CD4-positive, alpha-beta T cell treated with Interleukin-17A for 1 hour (primary cell): ENCODE data around the gene ATP2B2.

ENCODE experiments used
- DNase-seq: peaks from one replicate; pipeline ENCODE4 v3.0.0-alpha.2; 2020

Gene ATP2B2

GRCh38 chr3:10338591-10339353, 166.6 kb downstream of the ATP2B2 start:
- no peak for DNase-seq

DNA sequence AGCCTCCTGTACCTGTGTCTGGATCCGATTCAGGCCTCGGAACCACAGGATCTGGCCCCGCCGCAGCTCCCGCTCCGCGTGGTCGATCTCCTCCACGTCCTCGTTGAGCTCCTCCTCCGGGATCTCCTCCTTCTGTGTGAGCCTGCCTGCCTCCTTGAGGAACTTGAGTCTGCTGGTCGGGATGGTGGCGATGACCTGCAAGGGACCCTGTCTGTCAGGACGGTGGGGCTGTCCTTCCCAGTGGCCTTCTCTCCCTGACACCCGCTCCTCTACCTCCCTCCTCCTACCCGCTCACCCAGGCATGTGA, 167.3 kb downstream of the ATP2B2 start:
- no peak for DNase-seq

DNA sequence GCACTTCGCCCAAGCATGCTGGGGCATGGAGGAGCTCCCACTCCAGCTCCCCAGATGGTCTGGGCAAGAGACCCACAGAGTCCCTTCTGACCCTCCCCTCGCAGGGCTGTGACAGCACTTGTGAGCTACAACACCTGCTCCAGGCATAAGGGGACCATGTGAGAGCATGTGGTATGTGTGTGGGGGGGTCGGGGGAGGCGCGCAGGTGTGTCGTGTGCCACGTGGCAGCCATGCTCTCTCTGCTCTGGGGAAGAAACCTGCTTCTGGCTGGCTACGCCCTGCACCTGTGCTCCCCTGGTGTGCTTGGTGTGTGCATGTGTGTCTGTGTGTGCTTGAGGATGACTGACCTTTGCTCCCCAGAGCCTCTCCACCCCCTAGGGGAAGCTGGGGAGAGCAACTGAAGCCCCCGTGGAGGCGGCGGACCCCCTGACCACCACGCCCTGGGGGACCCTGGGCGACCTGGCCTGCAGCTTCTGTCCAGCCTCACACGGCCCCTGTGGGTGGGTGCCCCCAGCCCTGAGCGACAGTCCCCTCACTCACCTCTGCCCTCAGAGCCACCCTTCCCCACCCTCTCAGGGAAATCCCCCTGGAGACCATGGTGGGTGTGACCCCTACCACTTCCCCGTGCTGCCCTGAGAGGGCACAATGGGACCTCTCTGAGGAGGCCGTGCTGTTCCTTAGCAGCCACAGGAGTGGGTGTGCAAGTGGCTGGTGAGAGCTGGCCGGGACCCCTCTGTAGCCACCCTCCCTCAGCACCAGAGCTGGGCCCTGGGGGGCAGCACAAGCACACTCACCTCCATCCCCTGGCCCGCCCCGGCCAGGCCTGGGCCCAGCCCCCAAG, 167.8 kb downstream of the ATP2B2 start:
- DNase-seq, result no peak

DNA sequence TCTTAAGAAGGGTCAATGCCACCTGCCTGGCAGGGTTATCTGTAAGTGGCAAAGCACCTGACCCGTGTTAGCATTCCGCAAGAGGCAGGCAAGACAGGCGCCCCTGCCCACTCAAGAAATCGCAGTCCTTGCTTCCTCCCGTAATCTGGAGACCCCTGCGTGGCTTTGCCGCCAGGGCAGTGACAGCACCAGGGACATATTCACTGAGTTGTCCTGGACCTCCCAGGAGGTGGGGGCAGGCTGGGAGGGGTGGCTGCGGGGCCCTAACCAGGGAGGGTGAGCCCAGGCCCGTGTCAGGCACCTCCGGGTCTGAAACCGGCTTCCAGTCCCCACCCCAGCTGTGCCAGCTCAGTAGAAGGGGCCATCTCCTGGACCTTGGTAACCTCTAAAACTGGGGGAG, 168.6 kb downstream of the ATP2B2 start:
- DNase-seq, result no peak

DNA sequence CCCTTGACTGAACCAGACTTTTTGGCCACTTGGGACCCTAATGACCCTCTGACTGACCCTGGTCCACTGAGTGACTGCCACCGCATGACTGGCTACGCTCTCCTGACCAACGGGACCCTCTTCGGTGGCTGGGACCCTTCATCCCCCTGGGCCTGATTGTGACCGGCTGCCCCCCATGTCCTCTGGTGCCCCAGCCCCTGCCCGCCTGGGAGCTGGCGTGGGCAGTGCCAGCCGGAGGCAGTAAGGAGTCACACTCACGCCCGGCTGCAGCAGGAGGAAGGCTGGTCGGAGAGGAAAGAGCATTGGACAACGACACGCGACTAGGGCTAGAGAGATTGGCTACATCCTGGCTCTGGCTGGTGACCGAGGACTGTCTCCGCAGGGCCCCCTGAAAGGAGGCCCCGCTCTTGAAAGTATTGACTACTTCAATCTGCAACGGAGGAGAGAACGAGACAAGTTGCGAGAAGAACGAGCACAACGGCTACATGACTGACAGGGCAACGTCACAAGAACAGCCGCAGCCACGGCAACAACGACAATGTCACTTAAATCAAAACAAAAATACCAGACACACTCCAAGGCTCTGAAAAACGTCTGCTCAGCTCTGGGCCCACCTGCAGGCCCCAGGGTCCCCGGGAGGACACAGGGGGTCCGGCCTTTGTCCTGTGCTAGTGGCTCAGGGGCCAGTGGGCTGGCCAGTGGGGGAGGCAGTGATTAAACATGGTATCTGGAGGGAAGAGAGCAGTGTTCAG, 169.3 kb downstream of the ATP2B2 start:
- no peak for DNase-seq

DNA sequence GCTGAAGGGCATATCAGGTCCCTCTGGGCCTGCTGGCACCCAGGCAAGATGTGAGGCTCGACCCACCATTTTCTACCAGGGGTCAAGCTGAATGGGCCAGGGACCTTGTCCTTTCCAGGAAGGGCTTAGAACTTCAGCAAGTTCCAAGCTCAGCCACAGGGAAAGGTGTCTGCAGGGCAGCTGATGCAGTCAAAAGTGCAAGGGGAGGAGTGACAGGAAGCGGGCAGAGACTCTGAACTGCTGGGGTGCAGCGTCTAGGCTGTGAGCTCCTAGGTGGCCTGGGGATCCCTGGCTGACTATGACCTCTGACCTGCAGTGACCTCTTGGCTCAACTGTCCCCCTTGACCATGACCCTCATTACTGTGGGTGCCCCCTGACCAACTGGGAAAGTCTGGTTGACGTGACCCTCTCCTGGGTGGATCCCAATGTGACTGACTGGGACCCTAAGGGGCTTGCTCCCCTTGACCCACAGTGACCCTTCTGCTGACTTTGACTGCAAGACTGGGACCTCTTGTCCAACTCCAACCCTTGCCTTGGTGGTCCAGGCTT, 170.1 kb downstream of the ATP2B2 start:
- DNase-seq, result no peak

DNA sequence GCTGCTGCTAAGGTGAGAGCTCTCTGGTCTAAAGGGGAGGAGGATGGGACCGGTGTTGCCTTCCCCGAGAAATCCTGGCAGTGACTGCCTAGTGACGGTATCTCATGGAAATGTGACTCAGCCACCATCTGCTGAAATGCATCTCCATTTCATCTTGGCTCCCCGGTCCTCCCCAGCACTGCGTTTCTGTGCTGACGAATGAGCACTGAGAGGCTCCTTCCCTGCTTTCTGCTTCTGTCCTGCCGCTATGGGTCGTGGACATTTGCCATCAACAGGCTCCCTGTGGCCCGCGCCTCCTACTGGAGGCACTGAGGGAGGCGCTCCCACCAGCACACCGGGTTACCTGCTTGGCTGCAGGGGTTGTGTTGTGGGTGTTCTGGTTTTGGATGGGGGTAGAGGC, 170.9 kb downstream of the ATP2B2 start:
- no peak for DNase-seq

GRCh38 chr3:10334042-10334441, 171.3 kb downstream of the ATP2B2 start:
- DNase-seq, result no peak

DNA sequence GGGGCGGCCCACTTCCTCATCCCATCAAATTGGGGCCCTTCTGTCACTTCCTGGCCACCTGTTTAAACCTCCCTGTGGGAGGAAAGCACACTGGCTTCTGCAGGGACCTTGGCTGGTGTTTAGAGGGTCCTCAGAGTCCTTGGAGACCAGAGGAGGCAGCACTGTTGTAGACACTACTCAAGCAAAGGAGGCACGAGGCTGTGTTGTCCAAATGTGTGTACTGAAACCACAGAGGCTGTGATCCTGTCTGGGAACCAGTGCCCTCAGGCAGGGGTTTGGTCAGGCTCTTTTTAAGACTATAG, 172.1 kb downstream of the ATP2B2 start:
- no peak for DNase-seq

GRCh38 chr3:10332481-10333348, 172.7 kb downstream of the ATP2B2 start:
- no peak for DNase-seq

GRCh38 chr3:10331320-10331719, 174.1 kb downstream of the ATP2B2 start:
- no peak for DNase-seq

DNA sequence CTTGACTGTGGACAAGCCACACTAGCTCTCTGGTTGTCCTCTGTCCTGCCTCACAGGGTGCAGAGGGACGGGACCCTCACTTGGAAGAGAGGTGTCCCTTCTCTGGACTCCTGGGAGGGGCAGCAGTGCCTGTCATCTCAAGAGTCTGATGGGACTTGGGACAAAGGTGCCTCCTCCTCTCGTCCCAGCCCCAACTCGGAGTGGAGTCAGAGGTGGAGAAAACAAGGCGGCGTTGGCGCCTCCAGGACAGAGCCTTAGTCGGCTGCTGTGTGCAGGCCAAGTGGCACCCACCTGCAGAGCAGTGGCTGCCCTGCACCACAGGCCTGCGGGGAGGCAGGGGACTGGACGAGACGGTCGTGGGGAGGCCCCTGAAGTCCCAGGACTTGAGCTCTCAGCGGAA, 175.1 kb downstream of the ATP2B2 start:
- DNase-seq, result no peak

GRCh38 chr3:10329495-10330015, 175.8 kb downstream of the ATP2B2 start:
- no peak for DNase-seq

- DNase-seq, result no peak
Measured at GRCh38 chr3:10328460-10329071, 176.8 kb downstream of the ATP2B2 start.

GRCh38 chr3:10327592-10327991, 177.8 kb downstream of the ATP2B2 start:
- DNase-seq, result no peak

- DNase-seq, result peak; percentile 44
Measured at GRCh38 chr3:10322352-10322710, 183.1 kb downstream of the ATP2B2 start.

DNA sequence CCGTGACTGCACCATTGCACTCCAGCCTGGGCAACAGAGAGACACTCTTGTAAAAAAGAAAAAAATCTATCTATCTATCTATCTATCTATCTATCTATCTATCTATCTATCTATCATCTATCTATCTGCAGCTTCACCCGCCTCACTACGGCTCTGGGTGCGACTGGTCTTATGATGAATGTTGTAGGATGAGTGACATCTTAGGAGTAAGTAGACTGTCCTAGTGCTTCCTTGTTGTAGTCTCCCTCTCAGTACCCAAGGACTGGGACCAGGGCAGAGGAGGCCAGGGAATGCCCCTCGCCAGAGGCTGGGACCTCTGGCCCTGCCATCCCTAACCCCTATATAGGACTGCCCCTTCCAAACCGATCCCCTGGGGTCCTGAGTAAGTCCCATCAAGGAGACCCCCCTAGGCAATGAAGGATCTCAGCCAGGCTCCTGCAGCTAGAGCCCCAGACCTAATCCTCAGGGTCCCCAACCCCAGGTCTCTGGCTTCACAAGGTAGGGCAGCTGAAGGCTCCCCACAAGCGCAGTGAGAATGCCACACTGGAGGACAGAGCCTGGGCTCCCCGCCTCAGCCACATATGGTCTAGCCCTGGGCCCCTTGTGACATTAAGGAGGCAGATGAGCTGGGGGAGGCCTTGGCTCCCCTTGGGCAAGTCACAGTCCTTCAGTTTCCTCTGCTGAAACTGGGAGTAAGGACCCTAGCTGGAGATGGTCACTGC, 183.6 kb downstream of the ATP2B2 start:
- no peak for DNase-seq

GRCh38 chr3:10320320-10320677, 185.1 kb downstream of the ATP2B2 start:
- DNase-seq, result no peak

- DNase-seq, result peak; percentile 11
Measured at GRCh38 chr3:10319804-10320203, 185.6 kb downstream of the ATP2B2 start.

GRCh38 chr3:10319251-10319650, 186.1 kb downstream of the ATP2B2 start:
- DNase-seq, result no peak

DNA sequence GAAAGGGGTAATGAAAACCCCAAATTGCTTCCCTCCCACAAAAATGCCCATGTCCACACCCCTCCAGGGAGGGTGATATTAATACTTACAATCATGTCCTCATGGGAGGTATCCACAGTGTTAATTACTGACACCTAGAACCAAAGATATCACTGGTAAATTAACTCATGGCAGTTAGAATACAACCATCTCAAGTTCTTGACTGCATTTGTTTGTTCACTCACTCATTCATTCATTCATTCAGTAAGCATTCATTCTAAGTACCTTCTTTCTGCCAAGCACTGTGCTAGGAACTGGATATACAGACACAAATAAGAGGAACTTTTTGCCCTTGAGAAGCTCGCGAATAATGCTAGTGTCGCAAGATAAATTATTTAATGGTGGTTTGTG, 187.4 kb downstream of the ATP2B2 start:
- no peak for DNase-seq
